Stimulated activated CD4-positive, alpha-beta T cell treated with anti-CD3 and anti-CD28 coated beads, TNF-alpha, amount 100 ng/mL, for 4 hours (primary cell): ENCODE results near the gene TEX44.

Source experiments
- DNase-seq, 3 experiments: peaks; one replicate each; pipeline ENCODE4 v3.0.0-alpha.2; 2020; ENCODE audit warnings: low read depth in 3 of 3

Gene TEX44

DNA sequence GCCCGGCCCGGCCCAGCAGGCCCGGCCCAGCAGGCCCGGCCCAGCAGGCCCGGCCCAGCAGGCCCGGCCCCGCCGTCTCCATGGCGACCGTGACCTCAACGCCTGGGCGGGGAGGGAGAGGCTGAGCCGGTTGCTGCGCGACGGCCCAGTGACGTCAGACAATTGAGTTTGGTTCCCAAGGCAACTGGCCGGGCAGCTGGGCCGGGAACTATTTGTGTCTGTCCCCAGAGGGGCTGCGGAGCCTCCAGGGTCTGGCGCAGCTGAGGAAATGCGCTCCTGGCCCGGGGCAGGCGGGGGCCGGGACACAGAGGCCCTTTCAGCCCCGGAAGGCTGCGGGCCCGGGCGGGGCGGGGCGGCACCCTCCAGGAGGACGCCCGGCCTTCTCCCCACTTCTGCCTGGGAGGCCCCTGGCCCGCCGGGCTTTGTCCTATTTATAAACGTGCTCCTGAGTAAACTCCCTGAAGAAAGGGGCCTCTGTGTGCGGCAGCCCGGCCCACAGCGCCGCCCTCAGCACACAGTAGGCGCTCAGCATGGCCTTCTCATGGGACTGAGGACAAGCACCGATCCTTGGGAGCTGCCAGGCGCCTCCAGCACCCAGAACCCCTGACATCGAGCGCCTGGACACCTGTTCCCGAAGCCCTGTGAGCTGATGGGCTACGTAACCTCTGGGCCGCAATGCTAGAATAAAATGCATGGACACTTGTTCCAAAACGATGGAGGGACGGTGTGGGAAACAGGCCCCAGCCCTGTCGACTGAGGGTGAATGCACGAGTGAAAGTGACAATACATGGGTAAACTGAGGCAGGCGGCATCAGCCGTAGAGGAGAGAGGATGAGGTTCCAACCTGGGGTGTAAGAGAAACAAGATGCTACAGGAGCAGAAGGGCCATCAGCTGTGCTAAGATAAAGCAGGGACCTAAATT lies 12.3 kb downstream of the TEX44 start:
- peak; percentile 84 to 89 (median 85) for DNase-seq

DNA sequence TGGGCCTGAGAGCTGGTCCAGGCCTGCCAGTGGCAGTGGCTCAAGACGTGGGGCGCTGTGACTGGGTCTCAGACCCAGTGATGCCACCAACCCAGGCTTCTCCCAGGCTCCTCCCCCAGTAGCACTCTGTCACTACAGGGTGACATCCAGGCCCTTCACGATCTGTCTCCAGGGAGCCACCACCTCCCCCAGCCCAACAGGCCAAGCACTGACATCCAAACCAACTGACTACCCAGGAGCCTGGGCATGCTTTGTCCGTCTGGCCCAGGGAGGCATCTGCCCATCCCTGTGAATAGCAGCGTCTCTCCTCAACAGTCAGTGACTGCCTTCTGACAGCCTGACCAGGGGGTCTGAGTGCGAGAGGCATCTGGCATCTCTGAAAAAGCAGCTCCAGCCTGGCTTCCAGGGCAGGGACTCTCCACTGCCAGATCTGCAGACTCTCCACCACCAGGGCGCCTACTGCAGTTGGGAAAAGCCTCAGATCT lies 13.0 kb downstream of the TEX44 start:
- DNase-seq: no peak

- DNase-seq: no peak
Observed at GRCh38 chr2:231606941-231607340, 14.3 kb downstream of the TEX44 start.

GRCh38 chr2:231611273-231612108 lies 18.8 kb downstream of the TEX44 start:
- DNase-seq: peak in 2 of 3 experiments; percentile 18 to 30

GRCh38 chr2:231612109-231612455 lies 19.4 kb downstream of the TEX44 start:
- peak in 1 of 3 experiments; percentile 35 for DNase-seq

- DNase-seq: peak; percentile 79 to 95 (median 84)
Observed at GRCh38 chr2:231612456-231613330, 20.0 kb downstream of the TEX44 start.

DNA sequence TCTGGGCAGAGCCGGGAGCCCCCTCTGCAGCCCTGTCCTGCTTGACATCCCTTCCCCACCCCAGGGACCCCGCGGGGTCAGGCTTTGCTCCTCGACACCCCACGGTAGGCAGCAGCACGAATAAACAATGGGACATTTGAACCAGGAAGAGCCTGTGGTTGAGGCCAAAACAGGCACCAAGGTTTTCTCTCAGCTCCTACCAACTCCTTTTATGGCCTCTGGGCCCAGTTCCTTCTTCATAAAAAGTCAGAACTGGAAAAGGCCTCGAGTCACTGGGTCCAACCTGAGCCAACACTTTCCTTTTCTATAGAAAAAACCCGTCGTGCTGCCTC lies 20.6 kb downstream of the TEX44 start:
- no peak for DNase-seq

DNA sequence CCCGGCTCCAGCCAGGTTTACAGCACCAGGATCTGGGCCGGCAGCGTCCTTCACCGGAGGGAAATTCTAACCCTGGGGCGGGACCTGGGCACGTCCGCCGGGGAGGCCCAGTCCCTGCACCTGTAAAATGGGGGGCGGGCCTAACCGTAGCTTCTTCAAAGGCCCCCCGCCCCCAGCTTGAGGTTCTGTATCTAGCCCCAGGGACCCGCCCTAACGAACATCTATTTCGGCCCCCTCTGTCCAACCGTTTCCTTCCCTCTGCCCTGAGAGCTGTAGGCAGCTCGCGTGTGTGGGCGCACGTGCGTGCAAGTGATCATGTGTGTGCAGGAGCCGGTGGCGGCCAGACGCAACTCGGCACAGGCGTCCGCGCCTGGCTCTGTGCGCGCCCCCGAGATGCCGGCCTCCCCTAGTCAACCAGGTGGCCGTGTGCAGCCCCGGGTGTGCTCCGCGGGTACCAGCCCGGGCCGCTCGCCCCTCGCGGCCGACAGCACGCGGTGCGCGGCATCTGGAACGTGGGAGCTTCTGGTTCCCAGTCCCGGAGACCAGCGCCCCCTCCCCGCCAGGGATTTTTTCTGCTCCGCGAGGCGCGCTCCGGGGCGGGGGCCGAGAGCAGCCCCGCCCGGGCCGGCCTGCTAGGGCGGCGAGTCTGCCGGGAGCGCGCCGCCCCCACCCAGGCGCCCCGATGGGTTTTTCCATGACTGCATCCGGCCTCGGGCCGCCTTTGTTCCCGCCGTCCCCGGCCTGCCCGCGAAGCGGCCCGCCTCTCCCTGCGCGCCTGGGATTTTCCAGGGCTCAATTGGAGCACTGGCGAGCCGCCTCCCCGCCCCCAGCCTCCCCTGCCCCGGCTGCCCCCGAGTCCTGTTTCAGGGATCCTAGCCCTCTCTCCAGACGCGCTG lies 21.2 kb downstream of the TEX44 start:
- peak; percentile 62 to 81 (median 74) for DNase-seq

DNA sequence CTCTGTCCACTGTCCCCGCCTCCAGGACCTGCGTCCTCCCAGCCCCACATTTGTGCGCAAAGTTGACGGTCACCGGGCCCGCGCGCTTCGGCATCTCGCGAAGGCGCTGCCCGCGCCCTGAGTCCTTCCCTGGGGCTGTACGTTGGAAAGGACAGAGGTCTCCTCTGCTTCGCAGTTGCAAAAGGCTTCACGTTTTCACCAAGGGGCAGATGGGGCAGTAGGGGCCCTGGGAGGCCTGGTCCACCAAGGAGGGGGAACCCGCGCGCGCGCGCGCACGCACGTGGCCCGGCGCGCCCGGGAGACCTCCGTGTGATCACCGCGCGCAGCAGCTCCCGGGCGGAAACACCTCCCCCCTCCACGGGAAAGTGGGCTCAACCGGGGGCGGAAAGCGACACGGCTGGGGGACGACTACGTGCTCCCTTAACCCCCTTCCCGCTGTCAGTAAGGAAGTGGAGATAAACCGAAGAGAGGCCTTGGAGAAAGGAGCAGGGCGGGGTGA lies 21.9 kb downstream of the TEX44 start:
- peak in 2 of 3 experiments; percentile 42 to 48 for DNase-seq

DNA sequence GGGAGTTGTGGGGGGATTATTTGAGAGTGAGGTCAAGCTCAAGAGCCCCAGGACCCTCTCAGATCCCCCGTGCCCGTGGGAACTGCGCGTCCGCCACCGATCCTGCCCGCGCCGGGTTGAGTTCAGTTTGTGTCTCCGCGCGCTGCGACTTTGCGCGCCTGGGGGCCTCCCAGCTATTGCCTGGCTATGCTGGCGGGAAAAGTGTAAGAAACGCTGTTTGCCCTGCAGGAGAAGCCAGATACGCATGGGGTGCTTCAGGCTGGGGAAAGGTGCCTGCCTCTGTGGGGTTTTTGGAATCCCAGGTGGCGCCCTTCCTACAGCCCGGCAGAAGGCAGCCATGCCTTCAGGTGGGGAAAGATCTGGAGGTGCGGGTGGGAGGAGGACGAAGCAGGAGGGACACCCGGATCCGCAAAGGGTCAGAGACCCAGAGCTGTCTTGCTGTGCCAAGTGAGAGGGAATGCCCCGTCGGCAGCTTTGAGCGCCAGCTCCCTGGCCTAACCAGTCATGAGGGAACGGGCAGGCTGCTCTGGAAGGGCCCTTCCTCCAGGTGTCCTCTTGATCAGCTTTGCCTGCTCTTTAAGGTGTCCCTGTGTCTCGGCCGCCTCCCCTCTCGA lies 22.5 kb downstream of the TEX44 start:
- peak in 1 of 3 experiments; percentile 17 for DNase-seq

DNA sequence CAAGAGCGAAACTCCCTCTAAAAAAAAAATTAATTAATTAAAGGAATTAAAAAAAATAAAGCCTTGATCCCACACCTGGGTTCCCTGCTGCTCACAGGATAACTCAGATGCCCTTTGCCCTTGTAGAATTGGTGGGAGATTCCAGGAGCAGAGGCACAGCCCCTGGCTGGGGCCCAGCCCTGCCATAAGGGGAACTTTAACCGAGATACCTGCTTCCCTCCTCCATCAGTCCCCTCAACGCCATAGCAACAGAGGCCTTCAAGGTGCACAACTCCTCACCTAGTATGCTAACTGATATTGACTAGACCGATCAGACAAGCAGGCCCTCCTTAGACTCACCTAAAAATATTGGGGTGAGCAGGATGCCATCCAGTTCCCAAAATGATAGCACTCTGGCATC lies 23.6 kb downstream of the TEX44 start:
- DNase-seq: no peak

DNA sequence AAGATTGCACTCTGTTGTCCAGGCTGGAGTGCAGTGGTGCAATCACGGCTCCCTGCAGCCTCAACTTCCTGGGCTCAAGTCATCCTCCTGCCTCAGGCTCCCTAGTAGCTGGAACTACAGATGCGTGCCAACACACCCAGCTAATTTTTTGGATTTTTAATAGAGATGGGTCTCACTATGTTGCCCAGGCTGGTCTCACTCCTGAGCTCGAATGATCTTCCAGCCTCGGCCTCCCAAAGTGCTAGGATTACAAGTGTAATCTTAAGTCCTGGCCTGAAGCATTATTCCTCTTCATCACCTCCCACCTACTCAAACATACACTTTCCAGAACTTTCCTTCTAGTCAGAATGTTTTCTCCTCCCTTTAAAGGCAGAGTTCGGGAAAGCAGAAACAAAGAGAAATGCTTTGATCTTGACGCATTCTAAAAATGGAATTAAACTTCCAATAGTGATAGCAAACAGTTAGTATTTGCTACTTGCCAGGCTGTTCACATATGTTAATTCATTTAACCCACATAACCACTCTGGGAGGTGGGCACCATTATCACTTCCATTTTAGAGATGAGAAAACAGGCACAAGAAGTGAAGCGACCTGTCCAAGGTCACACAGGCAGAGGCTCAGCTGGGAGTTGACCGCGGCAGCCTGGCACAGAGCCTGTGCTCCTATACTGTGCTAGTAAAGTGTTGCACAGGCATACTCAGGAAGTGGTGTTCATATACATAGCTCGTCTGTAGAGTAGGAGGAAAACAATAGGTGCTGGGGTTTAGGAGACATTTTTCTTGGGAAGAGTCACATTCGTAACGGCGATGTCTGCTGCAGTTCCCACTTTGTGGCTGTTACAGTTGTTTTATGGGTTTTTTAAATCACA lies 24.6 kb downstream of the TEX44 start:
- DNase-seq: no peak

GRCh38 chr2:231621051-231621879 lies 28.6 kb downstream of the TEX44 start:
- DNase-seq: no peak

DNA sequence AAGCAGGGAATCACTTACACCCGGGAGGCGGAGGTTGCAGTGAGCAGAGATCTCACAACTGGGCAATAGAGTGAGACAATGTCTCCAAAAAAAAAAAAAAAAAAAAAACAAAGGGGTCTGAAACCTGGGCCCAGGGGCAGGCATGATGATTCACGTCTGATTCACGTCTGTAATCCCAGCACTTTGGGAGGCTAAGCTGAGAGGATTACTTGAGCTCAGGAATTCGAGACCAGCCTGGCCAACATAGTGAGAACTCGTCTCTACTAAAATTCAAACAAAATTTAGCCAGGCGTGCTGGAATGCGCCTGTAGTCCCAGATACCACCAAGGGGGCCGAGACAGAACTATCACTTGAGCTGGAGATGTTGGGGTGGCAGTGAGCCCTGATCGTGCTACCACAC lies 30.3 kb downstream of the TEX44 start:
- DNase-seq: no peak

GRCh38 chr2:231626449-231626848 lies 33.8 kb downstream of the TEX44 start:
- DNase-seq: no peak

GRCh38 chr2:231627384-231628120 lies 34.9 kb downstream of the TEX44 start:
- no peak for DNase-seq

GRCh38 chr2:231632559-231633142 lies 40.0 kb downstream of the TEX44 start:
- DNase-seq: no peak
